ENCODE measurements around the gene IRS1. TPM values are rescaled to one million over a fixed set of nuclear protein-coding genes. Genes with fewer than 3 reads are reported as not detected.

Gene IRS1
- total RNA-seq, 1 experiment from 2014 or later, result 15.0 TPM

DNA sequence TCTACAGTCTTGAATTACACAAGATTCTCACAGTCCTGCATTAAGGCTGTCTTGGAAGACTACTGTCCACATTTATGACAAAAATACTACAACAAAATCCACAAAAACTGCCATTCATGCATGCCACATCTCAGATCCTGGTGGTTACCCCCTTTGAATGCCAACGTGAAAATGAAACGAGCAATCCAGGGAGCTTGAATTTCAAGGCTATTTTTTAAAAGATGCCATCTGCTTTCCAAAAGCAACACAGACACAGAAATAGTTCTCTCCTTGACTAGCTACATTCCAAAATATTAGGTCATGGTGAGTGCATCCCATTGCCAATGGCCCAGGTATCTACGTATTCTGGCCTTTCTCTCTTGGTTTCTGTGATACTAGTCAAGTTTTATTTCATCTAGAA lies 36.3 kb downstream of the IRS1 start:
- Histone ChIP-seq H3K27ac (ENCODE audit: insufficient read length, low read depth, low read length) (no peak overlapping the region), H3K4me1 (ENCODE audit: insufficient read depth, low read length) (peaks cover 2% of the 10 kb centered on the region), H3K56ac (ENCODE audit: insufficient read length, low read depth, low read length) (no peak overlapping the region), H4K91ac (ENCODE audit: insufficient read length, low read depth, low read length) (no peak overlapping the region), H3K27me3 (ENCODE audit: insufficient read depth, low read length) (no peaks in the 10 kb centered on the region), H3T11ph (ENCODE audit: low read length) (no peak overlapping the region), H3K9me3 (ENCODE audit: control insufficient read depth, low read depth, low read length) (no peaks in the 10 kb centered on the region), H2BK15ac (ENCODE audit: low read depth, low read length) (no peak overlapping the region), H2BK120ac (ENCODE audit: low read depth, low read length, poor library complexity, severe bottlenecking) (no peak overlapping the region), H3K23me2 (ENCODE audit: insufficient read length, low read depth, low read length, poor library complexity, severe bottlenecking) (no peaks in the 10 kb centered on the region), H4K8ac (replicated peaks; ENCODE audit: insufficient read length, low read depth, low read length) (no peak overlapping the region), H2AFZ (ENCODE audit: low read length) (no peak overlapping the region), H2AK5ac (ENCODE audit: insufficient read length, low read length) (no peak overlapping the region), H4K5ac (ENCODE audit: insufficient read length, low read depth, low read length) (no peak overlapping the region), H3K14ac (ENCODE audit: insufficient read depth, low read length) (no peak overlapping the region), H3K9ac (ENCODE audit: extremely low read depth, insufficient read length, low read length) (no peak overlapping the region), H3K23ac (ENCODE audit: insufficient read length, low read depth, low read length) (no peak overlapping the region), H4K20me1 (ENCODE audit: control insufficient read depth, insufficient read depth, insufficient read length) (no peaks in the 10 kb centered on the region), H2BK12ac (ENCODE audit: insufficient read length, low read depth, low read length) (no peak overlapping the region), H3K79me1 (ENCODE audit: insufficient read depth, low read depth, low read length, poor library complexity, severe bottlenecking) (peaks cover 5% of the 10 kb centered on the region), H2BK5ac (ENCODE audit: insufficient read length, low read length) (no peak overlapping the region), H3K4ac (ENCODE audit: low read depth, low read length) (no peak overlapping the region), H3K18ac (ENCODE audit: insufficient read length, low read depth, low read length) (no peak overlapping the region), H3K79me2 (ENCODE audit: insufficient read depth, low read length) (no peaks in the 10 kb centered on the region; the same call in 1 of the 2 replicates), H3K4me2 (ENCODE audit: insufficient read depth, insufficient read length, low read length) (no peak overlapping the region), H2BK20ac (ENCODE audit: low read depth, low read length, poor library complexity, severe bottlenecking) (no peak overlapping the region)
- no peaks in the 10 kb centered on the region for H3K27me3 Mint-ChIP-seq (ENCODE audit: low read depth)
- H3K36me3 Mint-ChIP-seq (ENCODE audit: insufficient read depth in 1 of 3, low read depth in 3 of 3), result peaks cover 7 to 12% (median 8%) of the 10 kb centered on the region in 3 experiments; a peak in 6 of 7 replicates
- DNase-seq, result no peak
- H3K9me3 Mint-ChIP-seq, result no peaks in the 10 kb centered on the region
- no CpG with 5 or more reads among the region's 3 CpGs for WGBS (ENCODE audit: extremely low coverage, insufficient read length, low lambda C conversion rate)
- H3K4me3 Mint-ChIP-seq, result no peak overlapping the region
- TF ChIP-seq, protein P1, sequence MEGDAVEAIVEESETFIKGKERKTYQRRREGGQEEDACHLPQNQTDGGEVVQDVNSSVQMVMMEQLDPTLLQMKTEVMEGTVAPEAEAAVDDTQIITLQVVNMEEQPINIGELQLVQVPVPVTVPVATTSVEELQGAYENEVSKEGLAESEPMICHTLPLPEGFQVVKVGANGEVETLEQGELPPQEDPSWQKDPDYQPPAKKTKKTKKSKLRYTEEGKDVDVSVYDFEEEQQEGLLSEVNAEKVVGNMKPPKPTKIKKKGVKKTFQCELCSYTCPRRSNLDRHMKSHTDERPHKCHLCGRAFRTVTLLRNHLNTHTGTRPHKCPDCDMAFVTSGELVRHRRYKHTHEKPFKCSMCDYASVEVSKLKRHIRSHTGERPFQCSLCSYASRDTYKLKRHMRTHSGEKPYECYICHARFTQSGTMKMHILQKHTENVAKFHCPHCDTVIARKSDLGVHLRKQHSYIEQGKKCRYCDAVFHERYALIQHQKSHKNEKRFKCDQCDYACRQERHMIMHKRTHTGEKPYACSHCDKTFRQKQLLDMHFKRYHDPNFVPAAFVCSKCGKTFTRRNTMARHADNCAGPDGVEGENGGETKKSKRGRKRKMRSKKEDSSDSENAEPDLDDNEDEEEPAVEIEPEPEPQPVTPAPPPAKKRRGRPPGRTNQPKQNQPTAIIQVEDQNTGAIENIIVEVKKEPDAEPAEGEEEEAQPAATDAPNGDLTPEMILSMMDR (conservative IDR thresholded peaks at IDR 0.05), result no peak
- peaks cover 7 to 8% of the 10 kb centered on the region in 2 experiments; a peak in 2 of 4 replicates for H3K4me1 Mint-ChIP-seq
- H3K27ac Mint-ChIP-seq, result no peak overlapping the region

Measured in H9 (cell line).